H1 (cell line): ENCODE results near the gene MTCL3.

Experiments
- CREB1 ChIP-seq: IDR thresholded peaks from 2 replicates; pipeline ENCODE4 v1.6.1; 2012; ENCODE audit warnings: inconsistent platforms
- CTCF ChIP-seq, 3 experiments: IDR thresholded peaks; 1 replicate in 2 of 3; 2 replicates in 1 of 3; pipeline versions ENCODE4 v1.5.1 to v1.6.1; 2011; ENCODE audit warnings: low read length in 3 of 3, mild to moderate bottlenecking in 3 of 3, inconsistent platforms in 2 of 3, low read depth in 1 of 3, moderate library complexity in 1 of 3; ENCODE audit not compliant: insufficient read depth in 1 of 3; ENCODE audit errors: control extremely low read depth in 1 of 3
- EP300 ChIP-seq, 2 experiments: IDR thresholded peaks; 1 replicate in 1 of 2; 2 replicates in 1 of 2; pipeline ENCODE4 v1.6.1; 2011 to 2012; ENCODE audit warnings: low read depth in 2 of 2, low read length in 2 of 2, mild to moderate bottlenecking in 2 of 2, borderline replicate concordance in 1 of 2, inconsistent platforms in 1 of 2, moderate library complexity in 1 of 2
- GABPA ChIP-seq: IDR thresholded peaks from 2 replicates; pipeline ENCODE4 v1.6.1; 2011; ENCODE audit warnings: mild to moderate bottlenecking, low read length, moderate library complexity, borderline replicate concordance; ENCODE audit not compliant: insufficient read depth
- GTF2F1 ChIP-seq: IDR thresholded peaks from 2 replicates; pipeline ENCODE4 v1.6.1; 2012; ENCODE audit warnings: low read depth, low read length, improper control_type of control experiment, borderline replicate concordance
- HDAC2 ChIP-seq, 2 experiments: fragments of 300-600 bp in 1 of 2; sonication (generic) in 1 of 2; IDR thresholded peaks; 2 replicates each; pipeline ENCODE4 v1.6.1; 2011 to 2012; ENCODE audit warnings: low read depth in 2 of 2, low read length in 2 of 2, mild to moderate bottlenecking in 2 of 2, moderate library complexity in 2 of 2, borderline replicate concordance in 1 of 2, inconsistent platforms in 1 of 2
- HDAC6 ChIP-seq: IDR thresholded peaks from one replicate; pipeline ENCODE4 v1.7.1; 2012; ENCODE audit warnings: low read depth, mild to moderate bottlenecking, inconsistent platforms, low read length, moderate library complexity
- POLR2A ChIP-seq, 2 experiments: IDR thresholded peaks; 1 replicate in 1 of 2; 2 replicates in 1 of 2; pipeline ENCODE4 v1.6.1; 2011; ENCODE audit warnings: low read depth in 2 of 2, low read length in 2 of 2, mild to moderate bottlenecking in 2 of 2; ENCODE audit errors: control extremely low read depth in 1 of 2
- POLR2AphosphoS5 ChIP-seq: IDR thresholded peaks from 2 replicates; pipeline ENCODE4 v1.6.1; 2011; ENCODE audit warnings: low read depth, low read length
- SP2 ChIP-seq: IDR thresholded peaks from 2 replicates; pipeline ENCODE4 v1.6.1; 2012; ENCODE audit warnings: mild to moderate bottlenecking, low read length, inconsistent platforms
- SRF ChIP-seq: IDR thresholded peaks from 2 replicates; pipeline ENCODE4 v1.6.1; 2011; ENCODE audit warnings: mild to moderate bottlenecking, low read depth, low read length, moderate library complexity
- TCF12 ChIP-seq: IDR thresholded peaks from 2 replicates; pipeline ENCODE4 v1.6.1; 2011; ENCODE audit warnings: low read depth, mild to moderate bottlenecking, low read length
- ZNF274 ChIP-seq: IDR thresholded peaks from 2 replicates; pipeline ENCODE4 v1.7.0; 2012; ENCODE audit warnings: low read length, borderline replicate concordance; ENCODE audit errors: extremely low read depth
- TF ChIP-seq, protein P1 (sequence below): IDR thresholded peaks from 2 replicates; pipeline ENCODE4 v1.6.1; 2011; ENCODE audit warnings: low read depth, mild to moderate bottlenecking, low read length; ENCODE audit not compliant: insufficient read depth

DNA sequence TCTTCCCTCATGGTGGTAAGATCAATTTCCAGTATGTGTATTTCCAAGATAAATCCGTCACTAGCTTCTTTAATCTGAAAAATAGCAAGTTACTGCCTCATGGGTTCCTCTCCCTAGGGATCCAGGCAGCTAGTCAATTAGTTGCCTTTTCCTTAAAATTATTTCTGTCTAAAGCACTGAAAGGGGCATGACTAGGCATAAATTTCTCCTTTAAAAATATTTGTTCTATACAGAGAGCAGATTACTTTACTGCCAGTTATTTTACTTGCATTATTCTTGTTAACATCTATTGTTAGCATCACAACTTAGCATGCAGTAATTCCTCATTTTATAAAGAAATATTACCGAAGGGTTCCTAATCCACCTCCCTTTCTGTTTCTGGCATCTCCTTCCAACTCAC lies 1.4 kb downstream of the MTCL3 start:
- TF ChIP-seq GTF2F1 (no peak), POLR2AphosphoS5 (no peak), CTCF (IDR thresholded peaks at IDR 0.05; ENCODE audit: control extremely low read depth in 1 of 3, insufficient read depth in 1 of 3, low read depth in 1 of 3, low read length in 3 of 3) (no peak), HDAC2 (IDR thresholded peaks at IDR 0.05; ENCODE audit: borderline replicate concordance in 1 of 2, low read depth in 2 of 2, low read length in 2 of 2) (no peak), EP300 (IDR thresholded peaks at IDR 0.05; ENCODE audit: borderline replicate concordance in 1 of 2, low read depth in 2 of 2, low read length in 2 of 2) (no peak), CREB1 (no peak), HDAC6 (no peak), SP2 (no peak), GABPA (no peak), POLR2A (IDR thresholded peaks at IDR 0.05; ENCODE audit: control extremely low read depth in 1 of 2, low read depth in 2 of 2, low read length in 2 of 2) (no peak), SRF (no peak), ZNF274 (no peak), TCF12 (no peak)
- TF ChIP-seq, protein P1, sequence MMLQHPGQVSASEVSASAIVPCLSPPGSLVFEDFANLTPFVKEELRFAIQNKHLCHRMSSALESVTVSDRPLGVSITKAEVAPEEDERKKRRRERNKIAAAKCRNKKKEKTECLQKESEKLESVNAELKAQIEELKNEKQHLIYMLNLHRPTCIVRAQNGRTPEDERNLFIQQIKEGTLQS: no peak
